GM10266 (cell line): Measurements from ENCODE around the gene ZNF440.
"Not testable (repeated sequence)": the region's sequence is repeated elsewhere in the genome, so short reads cannot be mapped to it uniquely, and the experiment has no call there.

ENCODE experiments used
- DNase-seq: peaks from one replicate; pipeline ENCODE4 v3.0.0; 2012; ENCODE audit errors: extremely low spot score
- TF ChIP-seq, protein P1 (sequence below): IDR thresholded peaks from 2 replicates; pipeline ENCODE4 v1.5.1; 2012; ENCODE audit warnings: mild to moderate bottlenecking, low read depth; ENCODE audit not compliant: control insufficient read depth, insufficient read depth; ENCODE audit errors: missing control alignments

The ZNF440 gene

DNA sequence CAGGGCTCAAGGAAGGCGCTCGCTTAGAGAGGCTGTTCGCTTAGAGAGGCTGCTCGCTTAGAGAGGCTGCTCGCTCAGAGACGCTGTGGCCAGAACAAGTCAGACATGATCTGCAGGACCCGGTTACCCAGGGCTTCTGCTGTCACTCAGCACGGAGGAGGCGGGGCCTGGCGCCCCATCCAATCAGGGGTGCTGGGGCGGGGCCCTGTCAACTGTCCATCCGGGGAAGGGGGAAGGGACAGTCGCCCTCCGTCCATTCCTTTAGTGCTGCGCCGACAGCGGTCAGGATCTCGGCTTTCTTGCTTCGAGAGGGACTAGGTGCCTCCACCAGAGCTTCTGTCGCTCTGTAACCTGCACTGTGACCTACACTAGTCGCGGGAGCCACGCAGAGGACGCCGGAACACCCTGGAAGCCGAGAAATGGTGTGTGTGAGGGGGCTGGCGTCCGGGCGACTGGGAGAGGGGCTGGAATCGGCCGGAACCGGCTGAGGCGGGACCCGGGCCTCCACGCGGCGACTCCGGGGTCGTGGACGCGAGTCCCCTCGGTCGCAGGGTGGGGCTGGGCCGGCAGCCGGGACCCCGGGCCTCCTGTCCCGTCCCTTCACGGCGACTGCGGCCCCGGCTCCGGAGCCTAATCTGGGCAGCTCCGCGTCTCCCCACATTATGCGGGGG lies at the start of gene ZNF440:
TSS of gene ZNF440 (plus strand) at position 245 of the 671 bp plus-strand sequence. CDS start at position 420, 175 bp downstream.
- TF ChIP-seq, protein P1, sequence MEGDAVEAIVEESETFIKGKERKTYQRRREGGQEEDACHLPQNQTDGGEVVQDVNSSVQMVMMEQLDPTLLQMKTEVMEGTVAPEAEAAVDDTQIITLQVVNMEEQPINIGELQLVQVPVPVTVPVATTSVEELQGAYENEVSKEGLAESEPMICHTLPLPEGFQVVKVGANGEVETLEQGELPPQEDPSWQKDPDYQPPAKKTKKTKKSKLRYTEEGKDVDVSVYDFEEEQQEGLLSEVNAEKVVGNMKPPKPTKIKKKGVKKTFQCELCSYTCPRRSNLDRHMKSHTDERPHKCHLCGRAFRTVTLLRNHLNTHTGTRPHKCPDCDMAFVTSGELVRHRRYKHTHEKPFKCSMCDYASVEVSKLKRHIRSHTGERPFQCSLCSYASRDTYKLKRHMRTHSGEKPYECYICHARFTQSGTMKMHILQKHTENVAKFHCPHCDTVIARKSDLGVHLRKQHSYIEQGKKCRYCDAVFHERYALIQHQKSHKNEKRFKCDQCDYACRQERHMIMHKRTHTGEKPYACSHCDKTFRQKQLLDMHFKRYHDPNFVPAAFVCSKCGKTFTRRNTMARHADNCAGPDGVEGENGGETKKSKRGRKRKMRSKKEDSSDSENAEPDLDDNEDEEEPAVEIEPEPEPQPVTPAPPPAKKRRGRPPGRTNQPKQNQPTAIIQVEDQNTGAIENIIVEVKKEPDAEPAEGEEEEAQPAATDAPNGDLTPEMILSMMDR = no peak
- peak; percentile 97 for DNase-seq

DNA sequence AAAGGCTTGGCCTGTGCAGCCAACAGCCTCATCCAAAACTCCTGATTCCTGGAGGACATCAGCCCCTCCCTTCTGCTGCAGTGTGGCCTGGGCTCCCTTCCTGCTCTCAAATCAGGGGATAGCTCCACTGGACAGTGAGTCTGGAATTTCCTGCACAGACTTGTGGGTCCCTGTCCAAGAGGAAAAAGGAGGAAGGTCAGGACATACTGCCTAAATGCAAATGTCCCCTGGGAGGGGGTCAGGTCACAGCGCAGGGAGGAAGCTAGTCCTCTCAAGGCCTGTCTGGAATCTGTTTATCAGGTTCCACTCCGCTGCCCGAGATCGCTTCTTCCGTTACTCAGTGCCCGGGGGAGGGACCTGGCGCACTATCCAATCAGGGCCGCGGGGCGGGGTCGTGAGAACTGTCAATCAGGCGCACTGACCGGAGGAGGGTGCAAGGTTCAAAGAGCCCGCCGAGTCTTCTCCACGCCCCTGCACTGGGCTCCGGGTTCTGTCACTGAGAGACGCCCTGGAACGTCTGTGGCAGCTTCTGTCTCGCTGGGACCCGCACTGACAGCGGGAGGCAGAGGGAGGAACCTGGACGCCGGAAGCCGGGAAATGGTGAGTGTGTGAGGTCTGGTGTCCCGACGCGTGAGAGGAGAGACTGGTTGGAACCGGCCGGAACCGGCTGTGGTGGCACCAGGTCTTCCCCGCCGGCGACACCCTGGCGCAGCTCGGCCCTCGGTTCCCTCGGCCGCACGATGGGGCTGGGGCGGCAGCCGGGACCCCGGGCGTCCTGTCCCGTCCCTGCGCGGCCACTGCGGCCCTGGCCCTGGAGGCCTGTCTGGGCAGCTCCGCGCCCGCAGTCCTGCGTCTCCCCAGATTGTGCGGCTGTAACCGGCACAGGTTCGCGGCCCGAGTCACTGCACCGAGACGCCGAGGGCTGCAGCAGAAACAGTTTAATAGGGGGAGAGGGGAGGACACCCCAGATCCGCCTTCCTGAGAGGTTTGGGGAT lies 47.2 kb upstream of the ZNF440 start, which contains the start of gene ZNF441:
TSS of gene ZNF441 (plus strand) at position 404 of the 995 bp plus-strand sequence. CDS start at position 598, 194 bp downstream.
- TF ChIP-seq, protein P1 = no peak
- peak; percentile 94 for DNase-seq

- peak; percentile 33 for DNase-seq
- TF ChIP-seq, protein P1 = no peak
These were observed 46.4 kb upstream of the ZNF440 start for GRCh38 chr19:11767633-11768133.

- no peak for DNase-seq
- TF ChIP-seq, protein P1 = no peak
These were observed 44.1 kb upstream of the ZNF440 start for GRCh38 chr19:11769995-11770394.

GRCh38 chr19:11771520-11771919 lies 42.6 kb upstream of the ZNF440 start:
- DNase-seq = not testable (repeated sequence)

DNA sequence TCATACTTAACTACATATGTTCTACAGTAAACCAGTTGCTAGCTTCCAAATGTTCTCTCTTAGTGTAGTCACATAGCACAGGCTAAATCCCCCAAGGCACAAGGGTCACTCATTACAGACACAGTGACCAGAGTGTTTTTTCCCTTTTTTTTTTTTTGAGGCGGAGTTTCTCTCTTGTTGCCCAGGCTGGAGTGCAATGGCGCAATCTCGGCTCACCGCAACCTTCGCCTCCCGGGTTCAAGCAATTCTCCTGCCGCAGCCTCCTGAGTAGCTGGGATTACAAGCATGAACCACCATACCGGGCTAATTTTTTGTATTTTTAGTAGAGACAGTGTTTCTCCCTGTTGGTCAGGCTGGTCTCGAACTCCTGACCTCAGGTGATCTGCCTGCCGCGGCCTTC lies 37.4 kb upstream of the ZNF440 start:
- not testable (repeated sequence) for DNase-seq

DNA sequence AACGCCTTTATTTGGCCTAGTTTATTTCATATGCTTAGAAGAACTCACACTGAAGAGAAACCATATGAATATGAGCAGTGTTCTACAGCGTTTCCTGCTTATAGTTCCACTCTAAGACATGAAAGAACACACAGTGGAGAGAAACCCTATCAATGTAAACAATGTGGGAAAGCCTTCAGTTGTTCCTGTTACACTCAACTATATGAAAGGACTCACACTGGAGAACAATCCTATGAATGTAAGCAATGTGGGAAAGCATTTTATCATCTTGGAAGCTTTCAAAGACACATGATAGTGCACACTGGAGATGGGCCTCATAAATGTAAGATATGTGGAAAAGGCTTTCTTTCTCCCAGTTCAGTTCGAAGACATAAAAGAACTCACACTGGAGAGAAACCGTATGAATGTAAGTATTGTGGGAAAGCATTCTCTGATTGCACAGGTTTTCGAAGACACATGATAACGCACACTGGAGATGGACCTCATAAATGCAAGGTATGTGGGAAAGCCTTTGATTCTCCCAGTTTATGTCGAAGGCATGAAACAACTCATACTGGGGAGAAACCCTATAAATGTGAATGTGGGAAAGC lies 33.5 kb upstream of the ZNF440 start:
- TF ChIP-seq, protein P1 = no peak

More for the DNA sequence above, 33.5 kb upstream of the ZNF440 start:
- DNase-seq = no peak
